ENCODE measurements around the gene RTN4IP1.
"Not testable (repeated sequence)": the region's sequence is repeated elsewhere in the genome, so short reads cannot be mapped to it uniquely, and the experiment has no call there.

RTN4IP1 gene

GRCh38 chr6:106579281-106579680 is 50.0 kb downstream of the RTN4IP1 start:
- no peak for DNase-seq (ENCODE audit: low spot score)

GRCh38 chr6:106574741-106575458 is 54.4 kb downstream of the RTN4IP1 start:
- DNase-seq (ENCODE audit: low spot score) = no peak

- DNase-seq (ENCODE audit: low spot score) = no peak
Observed at GRCh38 chr6:106572875-106573585, 56.3 kb downstream of the RTN4IP1 start.

- no peak for DNase-seq (ENCODE audit: low spot score)
Observed at GRCh38 chr6:106572436-106572835, 56.9 kb downstream of the RTN4IP1 start.

- DNase-seq (ENCODE audit: low spot score) = no peak
Observed at GRCh38 chr6:106569428-106569827, 59.9 kb downstream of the RTN4IP1 start.

GRCh38 chr6:106568530-106568929 is 60.8 kb downstream of the RTN4IP1 start:
- no peak for DNase-seq (ENCODE audit: low spot score)

GRCh38 chr6:106564476-106564875 is 64.8 kb downstream of the RTN4IP1 start:
- DNase-seq (ENCODE audit: low spot score) = no peak

GRCh38 chr6:106563614-106564013 is 65.7 kb downstream of the RTN4IP1 start:
- DNase-seq (ENCODE audit: low spot score) = no peak

- DNase-seq (ENCODE audit: low spot score) = no peak
Observed at GRCh38 chr6:106561686-106562405, 67.5 kb downstream of the RTN4IP1 start.

- no peak for DNase-seq (ENCODE audit: low spot score)
Observed at GRCh38 chr6:106560996-106561685, 68.2 kb downstream of the RTN4IP1 start.

GRCh38 chr6:106559659-106560058 is 69.6 kb downstream of the RTN4IP1 start:
- DNase-seq (ENCODE audit: low spot score) = not testable (repeated sequence)

- DNase-seq (ENCODE audit: low spot score) = no peak
Observed at GRCh38 chr6:106558364-106558763, 70.9 kb downstream of the RTN4IP1 start.

GRCh38 chr6:106557837-106558236 is 71.5 kb downstream of the RTN4IP1 start:
- DNase-seq (ENCODE audit: low spot score) = no peak

- peak; percentile 54 for DNase-seq (ENCODE audit: low spot score)
Observed at GRCh38 chr6:106556368-106556960, 72.8 kb downstream of the RTN4IP1 start.

GRCh38 chr6:106555767-106556166 is 73.5 kb downstream of the RTN4IP1 start:
- no peak for DNase-seq (ENCODE audit: low spot score)

- no peak for DNase-seq (ENCODE audit: low spot score)
Observed at GRCh38 chr6:106553440-106553839, 75.9 kb downstream of the RTN4IP1 start.

GRCh38 chr6:106551155-106551554 is 78.1 kb downstream of the RTN4IP1 start:
- no peak for DNase-seq (ENCODE audit: low spot score)

- no peak for DNase-seq (ENCODE audit: low spot score)
Observed at GRCh38 chr6:106549521-106549920, 79.8 kb downstream of the RTN4IP1 start.

- not testable (repeated sequence) for DNase-seq (ENCODE audit: low spot score)
Observed at GRCh38 chr6:106548926-106549455, 80.3 kb downstream of the RTN4IP1 start.

- DNase-seq (ENCODE audit: low spot score) = no peak
Observed at GRCh38 chr6:106547601-106548453, 81.5 kb downstream of the RTN4IP1 start.

All from NAMALWA (cell line).